ENCODE results near the gene NR6A1.

GRCh38 chr9:124723352-124723751 lies 47.8 kb downstream of the NR6A1 start:
- TF ChIP-seq ARNTL (CRISPR knock-in tag; IDR thresholded peaks at IDR 0.05; ENCODE audit: borderline replicate concordance, low read depth): no peak
- TF ChIP-seq, protein P1, sequence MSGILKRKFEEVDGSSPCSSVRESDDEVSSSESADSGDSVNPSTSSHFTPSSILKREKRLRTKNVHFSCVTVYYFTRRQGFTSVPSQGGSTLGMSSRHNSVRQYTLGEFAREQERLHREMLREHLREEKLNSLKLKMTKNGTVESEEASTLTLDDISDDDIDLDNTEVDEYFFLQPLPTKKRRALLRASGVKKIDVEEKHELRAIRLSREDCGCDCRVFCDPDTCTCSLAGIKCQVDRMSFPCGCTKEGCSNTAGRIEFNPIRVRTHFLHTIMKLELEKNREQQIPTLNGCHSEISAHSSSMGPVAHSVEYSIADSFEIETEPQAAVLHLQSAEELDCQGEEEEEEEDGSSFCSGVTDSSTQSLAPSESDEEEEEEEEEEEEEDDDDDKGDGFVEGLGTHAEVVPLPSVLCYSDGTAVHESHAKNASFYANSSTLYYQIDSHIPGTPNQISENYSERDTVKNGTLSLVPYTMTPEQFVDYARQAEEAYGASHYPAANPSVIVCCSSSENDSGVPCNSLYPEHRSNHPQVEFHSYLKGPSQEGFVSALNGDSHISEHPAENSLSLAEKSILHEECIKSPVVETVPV (CRISPR knock-in tag; IDR thresholded peaks at IDR 0.05): no peak
- no peak for TF ChIP-seq CREB5 (CRISPR knock-in tag; IDR thresholded peaks at IDR 0.05; ENCODE audit: low read depth)
- TF ChIP-seq, protein P2, sequence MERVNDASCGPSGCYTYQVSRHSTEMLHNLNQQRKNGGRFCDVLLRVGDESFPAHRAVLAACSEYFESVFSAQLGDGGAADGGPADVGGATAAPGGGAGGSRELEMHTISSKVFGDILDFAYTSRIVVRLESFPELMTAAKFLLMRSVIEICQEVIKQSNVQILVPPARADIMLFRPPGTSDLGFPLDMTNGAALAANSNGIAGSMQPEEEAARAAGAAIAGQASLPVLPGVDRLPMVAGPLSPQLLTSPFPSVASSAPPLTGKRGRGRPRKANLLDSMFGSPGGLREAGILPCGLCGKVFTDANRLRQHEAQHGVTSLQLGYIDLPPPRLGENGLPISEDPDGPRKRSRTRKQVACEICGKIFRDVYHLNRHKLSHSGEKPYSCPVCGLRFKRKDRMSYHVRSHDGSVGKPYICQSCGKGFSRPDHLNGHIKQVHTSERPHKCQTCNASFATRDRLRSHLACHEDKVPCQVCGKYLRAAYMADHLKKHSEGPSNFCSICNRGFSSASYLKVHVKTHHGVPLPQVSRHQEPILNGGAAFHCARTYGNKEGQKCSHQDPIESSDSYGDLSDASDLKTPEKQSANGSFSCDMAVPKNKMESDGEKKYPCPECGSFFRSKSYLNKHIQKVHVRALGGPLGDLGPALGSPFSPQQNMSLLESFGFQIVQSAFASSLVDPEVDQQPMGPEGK (CRISPR knock-in tag; IDR thresholded peaks at IDR 0.05; ENCODE audit: borderline replicate concordance): no peak
- TF ChIP-seq ZNF70 (CRISPR knock-in tag; IDR thresholded peaks at IDR 0.05): no peak

Measured in SK-N-SH treated with all-trans-retinoic acid at 6 μM for 48 hours (cell line).